ENCODE measurements around the gene PAQR9. TPM values are rescaled to one million over a fixed set of nuclear protein-coding genes. Genes with fewer than 3 reads are reported as not detected.

PAQR9 gene
- total and polyA plus RNA-seq, 9 of the 15 experiments (the other 6 are each of a cell fraction or from before 2014, with no cell fraction given), result 0.04 to 0.58 (median 0.22) TPM

DNA sequence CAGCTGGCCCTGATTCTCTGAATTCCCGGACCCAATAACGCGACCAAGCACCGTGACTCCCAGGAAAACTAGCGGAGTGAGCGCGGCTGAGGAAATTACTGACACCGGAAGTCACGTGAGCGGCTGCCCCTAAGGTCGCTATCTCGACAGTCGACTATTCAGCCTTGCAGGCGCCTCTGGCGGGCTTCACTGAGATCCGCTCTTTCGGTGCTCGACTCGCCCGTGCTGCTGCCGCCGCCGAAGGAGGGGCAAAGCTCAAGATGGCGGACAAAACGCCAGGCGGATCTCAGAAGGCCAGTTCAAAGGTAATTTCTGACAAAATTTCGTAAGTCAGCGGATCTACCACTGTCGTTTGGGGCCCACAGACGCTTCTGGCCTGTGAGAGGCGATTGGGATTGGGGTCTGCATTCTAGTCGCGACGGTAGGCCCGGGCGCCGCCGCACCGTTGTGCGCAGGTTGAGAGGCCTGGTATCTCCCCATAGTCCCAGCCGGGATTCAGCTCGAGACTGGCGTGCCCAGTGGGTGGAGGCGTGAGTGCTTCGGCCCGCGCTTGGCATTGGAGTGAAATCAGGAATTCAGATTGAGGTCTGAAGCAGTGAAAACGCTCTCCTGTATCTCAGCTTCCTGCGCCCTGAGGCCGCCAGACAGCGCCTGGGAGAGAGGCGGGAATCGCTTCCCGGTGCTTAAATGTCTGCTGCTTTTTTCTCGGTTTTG lies 38.1 kb upstream of the PAQR9 start, which contains the start of gene U2SURP (continued):
- peak; percentile 93 for TF ChIP-seq POLR2AphosphoS5 (IDR thresholded peaks at IDR 0.05; ENCODE audit: control insufficient read depth, insufficient read depth, low read depth, low read length)
- TF ChIP-seq IFI16 (CRISPR knock-in tag; IDR thresholded peaks at IDR 0.05), result no peak
- TF ChIP-seq ZNF143 (CRISPR knock-in tag; IDR thresholded peaks at IDR 0.05), result peak; percentile 27; the same call in 1 of the 2 replicates
- TF ChIP-seq POU5F1 (IDR thresholded peaks at IDR 0.05; ENCODE audit: borderline replicate concordance, low read depth, low read length, partially characterized antibody), result no peak
- peak; percentile 98 for TF ChIP-seq MITF (IDR thresholded peaks at IDR 0.05)
- no peak for TF ChIP-seq RAD21 (CRISPR knock-in tag; conservative IDR thresholded peaks at IDR 0.05 in 1 of 2, IDR thresholded peaks at IDR 0.05 in 1 of 2)
- TF ChIP-seq, protein P1, sequence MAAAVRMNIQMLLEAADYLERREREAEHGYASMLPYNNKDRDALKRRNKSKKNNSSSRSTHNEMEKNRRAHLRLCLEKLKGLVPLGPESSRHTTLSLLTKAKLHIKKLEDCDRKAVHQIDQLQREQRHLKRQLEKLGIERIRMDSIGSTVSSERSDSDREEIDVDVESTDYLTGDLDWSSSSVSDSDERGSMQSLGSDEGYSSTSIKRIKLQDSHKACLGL (CRISPR knock-in tag; IDR thresholded peaks at IDR 0.05; ENCODE audit: borderline replicate concordance, poor library complexity, severe bottlenecking), result no peak
- TF ChIP-seq NCOA6 (IDR thresholded peaks at IDR 0.05), result no peak
- TF ChIP-seq ZNF561 (CRISPR knock-in tag; conservative IDR thresholded peaks at IDR 0.05), result no peak
- TF ChIP-seq HCFC1 (IDR thresholded peaks at IDR 0.05; ENCODE audit: low read depth, low read length), result peak; percentile 84
- TF ChIP-seq CBFA2T3 (IDR thresholded peaks at IDR 0.05), result peak; percentile 13; the same call in 1 of the 2 replicates
- TF ChIP-seq SMC3 (conservative IDR thresholded peaks at IDR 0.05; ENCODE audit: insufficient read depth, low read depth, low read length), result no peak
- no peak for TF ChIP-seq IRF2 (CRISPR knock-in tag; IDR thresholded peaks at IDR 0.05)
- TF ChIP-seq, protein P2, sequence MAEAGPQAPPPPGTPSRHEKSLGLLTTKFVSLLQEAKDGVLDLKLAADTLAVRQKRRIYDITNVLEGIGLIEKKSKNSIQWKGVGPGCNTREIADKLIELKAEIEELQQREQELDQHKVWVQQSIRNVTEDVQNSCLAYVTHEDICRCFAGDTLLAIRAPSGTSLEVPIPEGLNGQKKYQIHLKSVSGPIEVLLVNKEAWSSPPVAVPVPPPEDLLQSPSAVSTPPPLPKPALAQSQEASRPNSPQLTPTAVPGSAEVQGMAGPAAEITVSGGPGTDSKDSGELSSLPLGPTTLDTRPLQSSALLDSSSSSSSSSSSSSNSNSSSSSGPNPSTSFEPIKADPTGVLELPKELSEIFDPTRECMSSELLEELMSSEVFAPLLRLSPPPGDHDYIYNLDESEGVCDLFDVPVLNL (CRISPR knock-in tag; IDR thresholded peaks at IDR 0.05; ENCODE audit: low read depth), result peak; percentile 80; the same call in 1 of the 2 replicates
- TF ChIP-seq FOS (IDR thresholded peaks at IDR 0.05; ENCODE audit: extremely low read depth, insufficient read length), result no peak
- no peak for TF ChIP-seq TCF7L2 (IDR thresholded peaks at IDR 0.05; ENCODE audit: low read depth, low read length)
- TF ChIP-seq, protein P3, sequence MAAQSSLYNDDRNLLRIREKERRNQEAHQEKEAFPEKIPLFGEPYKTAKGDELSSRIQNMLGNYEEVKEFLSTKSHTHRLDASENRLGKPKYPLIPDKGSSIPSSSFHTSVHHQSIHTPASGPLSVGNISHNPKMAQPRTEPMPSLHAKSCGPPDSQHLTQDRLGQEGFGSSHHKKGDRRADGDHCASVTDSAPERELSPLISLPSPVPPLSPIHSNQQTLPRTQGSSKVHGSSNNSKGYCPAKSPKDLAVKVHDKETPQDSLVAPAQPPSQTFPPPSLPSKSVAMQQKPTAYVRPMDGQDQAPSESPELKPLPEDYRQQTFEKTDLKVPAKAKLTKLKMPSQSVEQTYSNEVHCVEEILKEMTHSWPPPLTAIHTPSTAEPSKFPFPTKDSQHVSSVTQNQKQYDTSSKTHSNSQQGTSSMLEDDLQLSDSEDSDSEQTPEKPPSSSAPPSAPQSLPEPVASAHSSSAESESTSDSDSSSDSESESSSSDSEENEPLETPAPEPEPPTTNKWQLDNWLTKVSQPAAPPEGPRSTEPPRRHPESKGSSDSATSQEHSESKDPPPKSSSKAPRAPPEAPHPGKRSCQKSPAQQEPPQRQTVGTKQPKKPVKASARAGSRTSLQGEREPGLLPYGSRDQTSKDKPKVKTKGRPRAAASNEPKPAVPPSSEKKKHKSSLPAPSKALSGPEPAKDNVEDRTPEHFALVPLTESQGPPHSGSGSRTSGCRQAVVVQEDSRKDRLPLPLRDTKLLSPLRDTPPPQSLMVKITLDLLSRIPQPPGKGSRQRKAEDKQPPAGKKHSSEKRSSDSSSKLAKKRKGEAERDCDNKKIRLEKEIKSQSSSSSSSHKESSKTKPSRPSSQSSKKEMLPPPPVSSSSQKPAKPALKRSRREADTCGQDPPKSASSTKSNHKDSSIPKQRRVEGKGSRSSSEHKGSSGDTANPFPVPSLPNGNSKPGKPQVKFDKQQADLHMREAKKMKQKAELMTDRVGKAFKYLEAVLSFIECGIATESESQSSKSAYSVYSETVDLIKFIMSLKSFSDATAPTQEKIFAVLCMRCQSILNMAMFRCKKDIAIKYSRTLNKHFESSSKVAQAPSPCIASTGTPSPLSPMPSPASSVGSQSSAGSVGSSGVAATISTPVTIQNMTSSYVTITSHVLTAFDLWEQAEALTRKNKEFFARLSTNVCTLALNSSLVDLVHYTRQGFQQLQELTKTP (IDR thresholded peaks at IDR 0.05; ENCODE audit: low read depth in 1 of 2, partially characterized antibody in 2 of 2), result peak in 1 of 2 experiments; percentile 57
- no peak for TF ChIP-seq HIVEP1 (CRISPR knock-in tag; IDR thresholded peaks at IDR 0.05)
- no peak for TF ChIP-seq HNRNPL (IDR thresholded peaks at IDR 0.05; ENCODE audit: low read depth, low read length)
- TF ChIP-seq TARDBP (IDR thresholded peaks at IDR 0.05), result no peak
- peak; percentile 83 to 88 for TF ChIP-seq MAZ (CRISPR knock-in tag; conservative IDR thresholded peaks at IDR 0.05 in 1 of 2, IDR thresholded peaks at IDR 0.05 in 1 of 2)
- peak; percentile 85 for TF ChIP-seq RNF2 (IDR thresholded peaks at IDR 0.05)

Measured in K562 (cell line).